LNCAP (cell line): ENCODE results near the gene CDH11.

Experiments used
- CTCF ChIP-seq: fragments of 450-650 bp; IDR thresholded peaks from 2 replicates; pipeline ENCODE4 v1.5.1; 2017; ENCODE audit warnings: mild to moderate bottlenecking

CDH11 gene

GRCh38 chr16:65120461-65120830 lies 1.4 kb downstream of the CDH11 start:
- no peak for TF ChIP-seq CTCF

GRCh38 chr16:65119901-65120401 lies 1.9 kb downstream of the CDH11 start:
- TF ChIP-seq CTCF = no peak

- TF ChIP-seq CTCF = no peak
Measured at GRCh38 chr16:65119435-65119834, 2.4 kb downstream of the CDH11 start.

GRCh38 chr16:65118871-65119270 lies 3.0 kb downstream of the CDH11 start:
- TF ChIP-seq CTCF = no peak

- TF ChIP-seq CTCF = peak; percentile 90
Measured at GRCh38 chr16:65117811-65118448, 3.9 kb downstream of the CDH11 start.

GRCh38 chr16:65116818-65117430 lies 4.9 kb downstream of the CDH11 start:
- TF ChIP-seq CTCF = no peak

GRCh38 chr16:65116216-65116615 lies 5.6 kb downstream of the CDH11 start:
- TF ChIP-seq CTCF = no peak
